ENCODE measurements around the gene SPOCK1.
"Not testable (repeated sequence)": the region's sequence is repeated elsewhere in the genome, so short reads cannot be mapped to it uniquely, and the experiment has no call there.

SPOCK1 gene

DNA sequence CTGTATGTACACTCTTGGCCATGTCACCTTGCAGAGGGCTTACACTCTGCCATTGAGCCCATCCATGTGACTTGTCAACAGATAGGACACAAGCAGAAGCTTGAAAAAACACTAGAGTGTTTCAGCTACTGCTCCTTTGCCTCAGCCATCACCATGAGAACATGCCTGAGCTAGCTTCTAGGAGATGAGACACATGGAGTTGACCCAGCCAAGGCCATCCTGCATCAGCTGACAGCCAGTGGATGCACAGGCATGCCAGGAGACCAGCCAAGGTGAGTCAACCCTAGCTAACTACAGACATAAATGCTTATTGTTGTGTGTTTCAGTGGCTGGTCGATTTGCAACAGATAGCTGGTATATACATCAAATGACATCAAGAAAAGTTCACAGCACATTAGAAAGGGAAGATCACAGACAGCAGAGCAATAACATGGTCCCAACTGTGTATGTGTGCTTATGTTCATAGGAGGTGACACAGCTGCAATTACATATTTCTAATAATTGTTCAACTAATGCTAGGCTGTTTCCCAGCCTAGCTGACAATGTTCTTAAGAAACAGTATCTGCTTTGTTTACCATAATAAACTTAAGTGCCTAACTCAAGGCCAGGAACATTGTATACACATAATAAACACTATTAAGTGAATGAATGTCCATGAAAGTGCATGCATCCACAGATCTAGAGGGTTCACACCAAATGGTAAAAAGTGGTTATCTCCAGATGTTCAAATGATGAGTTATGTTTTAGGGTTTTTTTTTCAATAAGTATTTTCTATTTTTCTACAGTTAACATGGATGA, 105.7 kb downstream of the SPOCK1 start:
- DNase-seq, result no peak
- ATAC-seq, result no peak

GRCh38 chr5:137392261-137392660, 106.9 kb downstream of the SPOCK1 start:
- DNase-seq (no peak), ATAC-seq (no peak)

GRCh38 chr5:137391044-137391443, 108.1 kb downstream of the SPOCK1 start:
- not testable (repeated sequence) for ATAC-seq, DNase-seq

DNA sequence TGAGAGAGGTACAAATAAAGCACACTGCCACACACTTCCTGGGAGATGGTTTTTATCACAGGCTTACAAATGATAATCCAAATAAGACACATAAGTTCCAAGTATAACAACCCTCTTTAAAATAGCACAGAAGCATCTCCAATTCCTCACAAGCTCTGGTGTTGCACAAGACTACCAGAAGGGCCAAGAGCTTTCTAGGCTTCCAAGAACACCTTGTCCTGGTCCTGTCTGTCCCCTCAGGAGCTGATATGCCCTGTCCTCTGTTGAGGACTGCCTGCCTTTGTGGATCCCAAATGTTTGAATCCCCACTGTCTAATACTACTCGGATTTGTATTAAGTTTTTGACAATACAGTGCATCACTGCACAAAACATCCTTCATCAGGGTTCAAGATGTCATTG, 110.1 kb downstream of the SPOCK1 start:
- DNase-seq, result no peak
- ATAC-seq, result no peak

- DNase-seq (no peak), ATAC-seq (no peak)
These were observed 114.1 kb downstream of the SPOCK1 start for GRCh38 chr5:137385064-137385463.

- DNase-seq (no peak), ATAC-seq (no peak)
These were observed 115.2 kb downstream of the SPOCK1 start for GRCh38 chr5:137383909-137384308.

DNA sequence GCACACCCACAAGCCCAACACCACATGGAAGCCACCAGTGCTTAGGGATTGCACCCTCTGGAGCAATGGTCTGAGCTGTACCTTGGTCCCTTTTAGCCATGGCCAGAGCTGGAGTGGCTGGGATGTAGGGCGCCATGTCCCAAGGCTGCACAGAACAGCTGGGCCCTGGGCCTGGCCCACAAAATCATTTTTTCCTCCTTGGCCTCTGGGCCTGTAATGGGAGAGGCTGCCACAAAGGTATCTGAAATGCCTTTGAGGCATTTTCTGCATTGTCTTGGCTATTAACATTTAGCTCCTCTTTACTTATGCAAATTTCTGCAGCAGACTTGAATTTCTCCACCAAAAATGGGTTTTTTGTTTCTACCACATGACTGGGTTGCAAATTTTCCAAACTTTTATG, 117.6 kb downstream of the SPOCK1 start:
- DNase-seq (no peak), ATAC-seq (no peak)

- DNase-seq (no peak), ATAC-seq (no peak)
These were observed 119.4 kb downstream of the SPOCK1 start for GRCh38 chr5:137379555-137380286.

GRCh38 chr5:137375741-137376526, 123.2 kb downstream of the SPOCK1 start:
- DNase-seq, result no peak
- no peak for ATAC-seq

- no peak for ATAC-seq
- DNase-seq, result no peak
These were observed 124.9 kb downstream of the SPOCK1 start for GRCh38 chr5:137374110-137374714.

GRCh38 chr5:137372773-137373160, 126.4 kb downstream of the SPOCK1 start:
- ATAC-seq (no peak), DNase-seq (no peak)

GRCh38 chr5:137372016-137372772, 126.9 kb downstream of the SPOCK1 start:
- DNase-seq (no peak), ATAC-seq (no peak)

- no peak for DNase-seq
- ATAC-seq, result no peak
These were observed 128.7 kb downstream of the SPOCK1 start for GRCh38 chr5:137370096-137371071.

GRCh38 chr5:137368651-137369050, 130.5 kb downstream of the SPOCK1 start:
- ATAC-seq (no peak), DNase-seq (no peak)

DNA sequence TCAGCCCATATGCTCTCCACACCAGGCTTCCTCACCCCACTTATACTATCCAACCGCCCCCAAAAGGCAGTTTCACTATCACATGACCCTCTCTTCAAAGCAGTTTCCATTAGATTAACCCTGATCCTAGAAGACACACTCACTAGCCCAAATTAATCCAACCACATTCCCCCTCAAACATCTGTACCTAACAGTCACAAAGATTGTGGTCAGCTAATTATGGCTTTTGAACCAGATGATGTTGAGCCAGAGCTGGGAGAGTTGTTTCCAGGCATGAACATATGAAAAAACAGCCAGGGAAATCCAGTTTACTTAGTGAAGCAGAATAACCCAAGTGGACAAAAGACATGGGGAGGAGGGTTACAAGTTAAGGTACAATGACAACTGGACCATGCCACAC, 131.2 kb downstream of the SPOCK1 start:
- no peak for DNase-seq
- no peak for ATAC-seq

DNA sequence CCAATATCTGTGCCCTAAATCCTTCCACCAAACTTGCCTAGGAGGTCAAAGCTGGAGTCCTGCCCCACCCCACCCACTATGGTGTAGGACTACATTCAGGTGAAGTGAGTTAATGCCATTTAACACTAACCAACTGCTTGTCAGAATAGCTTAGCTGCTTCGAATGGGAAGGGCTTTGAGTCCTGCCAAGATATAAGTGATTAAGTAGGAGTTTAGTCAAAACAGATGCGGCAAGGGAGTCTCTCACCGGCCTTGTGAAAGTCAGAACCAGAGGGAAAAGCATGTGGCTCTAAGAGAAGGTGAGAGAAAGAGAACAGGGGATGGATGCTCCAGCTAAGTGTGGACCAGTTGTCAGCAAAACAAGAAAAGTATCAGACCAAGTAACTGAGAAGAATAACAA, 132.6 kb downstream of the SPOCK1 start:
- no peak for ATAC-seq
- DNase-seq, result no peak

GRCh38 chr5:137365126-137365865, 133.8 kb downstream of the SPOCK1 start:
- no peak for ATAC-seq

DNA sequence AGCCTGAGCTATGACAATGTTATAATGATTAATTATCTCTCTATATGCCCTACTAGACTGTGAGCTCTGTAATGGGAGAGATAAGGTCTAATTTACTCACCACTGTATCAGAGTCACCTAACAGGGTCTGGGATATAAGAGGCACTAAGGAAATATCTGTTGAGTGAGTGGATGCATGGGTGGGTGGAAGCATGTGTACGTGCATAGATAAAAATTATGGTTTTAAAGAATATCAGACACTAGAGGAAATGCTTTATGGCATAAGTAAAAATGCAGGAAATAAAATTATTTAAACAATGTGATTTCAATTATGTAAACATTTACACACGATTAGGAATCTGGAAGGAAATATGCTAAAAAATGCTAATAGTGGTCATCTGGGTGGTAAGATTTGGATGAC, 137.8 kb downstream of the SPOCK1 start:
- DNase-seq, result no peak
- no peak for ATAC-seq

More at GRCh38 chr5:137365126-137365865, 133.8 kb downstream of the SPOCK1 start:
- DNase-seq, result no peak

GRCh38 chr5:137360607-137361006, 138.5 kb downstream of the SPOCK1 start:
- no peak for ATAC-seq
- DNase-seq, result no peak

- DNase-seq, result no peak
- ATAC-seq, result no peak
These were observed 139.2 kb downstream of the SPOCK1 start for GRCh38 chr5:137359941-137360340.

All from stimulated activated naive CD8-positive, alpha-beta T cell treated with anti-CD3 and anti-CD28 coated beads, Interleukin-15, Interleukin-2, amounts not matched to agents 100 U/mL and 50 U/mL, for 24 hours (primary cell).